Dedifferentiated amniotic fluid mesenchymal stem cell (primary cell): ENCODE data around the gene BSG.
"Not testable (repeated sequence)": the region's sequence is repeated elsewhere in the genome, so short reads cannot be mapped to it uniquely, and the experiment has no call there.

Experiments
- DNase-seq: peaks from one replicate; pipeline ENCODE4 v3.0.0-alpha.2; 2016; ENCODE audit errors: extremely low spot score

BSG gene

GRCh38 chr19:604355-604754 lies 32.0 kb downstream of the BSG start:
- no peak for DNase-seq

- DNase-seq: not testable (repeated sequence)
Observed at GRCh38 chr19:605061-605971, 32.9 kb downstream of the BSG start.

- DNase-seq: no peak
Observed at GRCh38 chr19:607301-608154, 35.1 kb downstream of the BSG start.

- no peak for DNase-seq
Observed at GRCh38 chr19:608155-609003, 36.0 kb downstream of the BSG start.

- DNase-seq: no peak
Observed at GRCh38 chr19:609004-609346, 36.6 kb downstream of the BSG start.

GRCh38 chr19:610071-610800 lies 37.8 kb downstream of the BSG start:
- DNase-seq: no peak

- no peak for DNase-seq
Observed at GRCh38 chr19:610801-611480, 38.5 kb downstream of the BSG start.

- DNase-seq: peak; percentile 51
Observed at GRCh38 chr19:611481-611868, 39.1 kb downstream of the BSG start.

GRCh38 chr19:612941-613340 lies 40.5 kb downstream of the BSG start:
- no peak for DNase-seq

- no peak for DNase-seq
Observed at GRCh38 chr19:613732-614567, 41.6 kb downstream of the BSG start.

GRCh38 chr19:615619-616018 lies 43.2 kb downstream of the BSG start:
- no peak for DNase-seq

- DNase-seq: no peak
Observed at GRCh38 chr19:616062-616700, 43.8 kb downstream of the BSG start.

GRCh38 chr19:616747-617526 lies 44.5 kb downstream of the BSG start:
- no peak for DNase-seq

GRCh38 chr19:617551-618246 lies 45.3 kb downstream of the BSG start:
- DNase-seq: no peak

GRCh38 chr19:618247-618619 lies 45.8 kb downstream of the BSG start:
- no peak for DNase-seq

- DNase-seq: no peak
Observed at GRCh38 chr19:618674-619285, 46.4 kb downstream of the BSG start.

GRCh38 chr19:619286-620002 lies 47.0 kb downstream of the BSG start:
- DNase-seq: no peak
